HepG2 (cell line): ENCODE data around the gene FGA. TPM values are rescaled to one million over a fixed set of nuclear protein-coding genes. Genes with fewer than 3 reads are reported as not detected.

Experiments
- ATF7-NPFF ChIP-seq: sonication (generic); formaldehyde crosslinking; IDR thresholded peaks from 2 replicates; pipeline ENCODE4 v1.8.1; 2023; ENCODE audit warnings: mild to moderate bottlenecking, low read depth, missing genetic modification reagents, moderate library complexity
- CBX2 ChIP-seq, 2 experiments: fragments of 200-600 bp in 1 of 2; sonication (generic); formaldehyde crosslinking in 1 of 2; IDR thresholded peaks; 2 replicates each; pipeline versions ENCODE4 v1.7.0 to v1.8.1; 2018 to 2022; ENCODE audit warnings: low read depth in 2 of 2, low read length in 1 of 2, mild to moderate bottlenecking in 1 of 2, missing genetic modification reagents in 1 of 2
- FOXJ3 ChIP-seq: sonication (generic); formaldehyde crosslinking; IDR thresholded peaks from 2 replicates; pipeline ENCODE4 v1.4.0; 2020; ENCODE audit warnings: missing genetic modification reagents, mild to moderate bottlenecking, borderline replicate concordance
- GATAD2A ChIP-seq: IDR thresholded peaks from 2 replicates; pipeline ENCODE4 v1.6.1; 2016
- GMEB2 ChIP-seq: IDR thresholded peaks from 2 replicates; pipeline ENCODE4 v1.6.1; 2016; ENCODE audit warnings: missing biosample characterization, missing genetic modification reagents, low read depth
- KIAA2018 ChIP-seq: sonication (generic); formaldehyde crosslinking; IDR thresholded peaks from 2 replicates; pipeline ENCODE4 v1.5.0; 2020; ENCODE audit warnings: mild to moderate bottlenecking, missing genetic modification reagents, borderline replicate concordance
- KLF16 ChIP-seq, 2 experiments: sonication (generic) in 1 of 2; formaldehyde crosslinking in 1 of 2; IDR thresholded peaks; 2 replicates each; pipeline versions ENCODE4 v1.6.1 to v1.8.0; 2016 to 2023; ENCODE audit warnings: missing genetic modification reagents in 2 of 2, missing compliant biosample characterization in 1 of 2
- KMT2A ChIP-seq: sonication (generic); formaldehyde crosslinking; IDR thresholded peaks from 2 replicates; pipeline ENCODE4 v1.4.0; 2020; ENCODE audit warnings: missing genetic modification reagents
- MED1 ChIP-seq: sonication (generic); formaldehyde crosslinking; IDR thresholded peaks from 2 replicates; pipeline ENCODE4 v1.4.0; 2020; ENCODE audit warnings: missing genetic modification reagents
- MTA3 ChIP-seq: sonication (generic); formaldehyde crosslinking; IDR thresholded peaks from 2 replicates; pipeline ENCODE4 v1.4.0; 2020; ENCODE audit warnings: missing genetic modification reagents
- MXD1 ChIP-seq: sonication (generic); formaldehyde crosslinking; IDR thresholded peaks from 2 replicates; pipeline ENCODE4 v1.4.0; 2020; ENCODE audit warnings: mild to moderate bottlenecking, missing genetic modification reagents
- NR1H2 ChIP-seq: sonication (generic); formaldehyde crosslinking; IDR thresholded peaks from 2 replicates; pipeline ENCODE4 v1.8.1; 2022; ENCODE audit warnings: low read depth, missing genetic modification reagents, borderline replicate concordance
- RBAK ChIP-seq: sonication (generic); formaldehyde crosslinking; IDR thresholded peaks from 2 replicates; pipeline ENCODE4 v1.5.1; 2020; ENCODE audit warnings: mild to moderate bottlenecking, missing genetic modification reagents
- RBFOX2 ChIP-seq: fragments of 200-400 bp; formaldehyde crosslinking; IDR thresholded peaks from 2 replicates; pipeline ENCODE4 v1.6.1; 2017; ENCODE audit warnings: low read depth, mild to moderate bottlenecking, low read length
- ZNF691 ChIP-seq: sonication (generic); formaldehyde crosslinking; IDR thresholded peaks from 2 replicates; pipeline ENCODE4 v1.4.0; 2020; ENCODE audit warnings: missing genetic modification reagents, low read depth, mild to moderate bottlenecking, borderline replicate concordance
- ZNF7 ChIP-seq: IDR thresholded peaks from 2 replicates; pipeline ENCODE4 v1.6.1; 2016; ENCODE audit warnings: missing biosample characterization, missing genetic modification reagents
- ZNF737 ChIP-seq: sonication (generic); formaldehyde crosslinking; IDR thresholded peaks from 2 replicates; pipeline ENCODE4 v1.5.0; 2020; ENCODE audit warnings: missing genetic modification reagents, mild to moderate bottlenecking, borderline replicate concordance
- ZNF883 ChIP-seq: sonication (generic); formaldehyde crosslinking; IDR thresholded peaks from 2 replicates; pipeline ENCODE4 v1.5.1; 2020; ENCODE audit warnings: mild to moderate bottlenecking, missing genetic modification reagents; ENCODE audit errors: not compliant biosample characterization
- ZSCAN21 ChIP-seq: sonication (generic); formaldehyde crosslinking; IDR thresholded peaks from 2 replicates; pipeline ENCODE4 v1.8.0; 2022; ENCODE audit warnings: mild to moderate bottlenecking, missing genetic modification reagents, moderate library complexity, borderline replicate concordance
- polyA plus RNA-seq, 8 experiments: library from polyadenylated mRNA; depleted of rRNA in 3 of 8; stranded (reverse) in 7 of 8; unstranded in 1 of 8; fragments of >200 nt; fragmentation: Illumina TruSeq in 4 of 8; extraction: Trizol in 4 of 8; gene quantifications; 2 replicates each; pipeline versions ENCODE4 v1.2.1 to v1.2.3, GENCODE V29; 2011 to 2016; ENCODE audit warnings: low read depth in 4 of 8, missing spikeins in 1 of 8, mixed read lengths in 1 of 8; ENCODE audit not compliant: insufficient read depth in 1 of 8
- total RNA-seq, 5 experiments: library from RNA; depleted of rRNA; stranded (reverse); fragments of >200 nt; fragmentation: Illumina TruSeq; extraction: Trizol; gene quantifications; 2 replicates each; pipeline ENCODE4 v1.2.3, GENCODE V29; 2016; ENCODE audit warnings: low read depth in 1 of 5

The FGA gene
- total and polyA plus RNA-seq, 2 of the 13 experiments (the other 11 are each of a cell fraction or from before 2014, with no cell fraction given), result 640 to 1,523 TPM

- TF ChIP-seq KIAA2018, result no peak
- no peak for TF ChIP-seq ZSCAN21
- TF ChIP-seq NR1H2 (CRISPR knock-in tag), result no peak
- TF ChIP-seq GMEB2 (CRISPR knock-in tag), result no peak
- no peak for TF ChIP-seq ATF7-NPFF (CRISPR knock-in tag)
- TF ChIP-seq ZNF7 (CRISPR knock-in tag), result no peak
- TF ChIP-seq ZNF883 (CRISPR knock-in tag), result no peak
- no peak for TF ChIP-seq MXD1
- TF ChIP-seq RBFOX2, result 0 out of 2 replicates have a peak, but pooled peaks have one; percentile 16
- TF ChIP-seq CBX2 (IDR thresholded peaks at IDR 0.05; ENCODE audit: low read depth, low read length), result no peak
- TF ChIP-seq CBX2 (CRISPR knock-in tag; IDR thresholded peaks at IDR 0.05; ENCODE audit: low read depth), result no peak
- peak in 1 of 2 experiments; percentile 3; a peak in 1 of 4 replicates for TF ChIP-seq KLF16 (CRISPR knock-in tag; IDR thresholded peaks at IDR 0.05)
- no peak for TF ChIP-seq MTA3
- no peak for TF ChIP-seq RBAK (CRISPR knock-in tag)
- no peak for TF ChIP-seq MED1 (CRISPR knock-in tag)
- TF ChIP-seq FOXJ3 (CRISPR knock-in tag), result no peak
- TF ChIP-seq ZNF691 (CRISPR knock-in tag), result no peak
- TF ChIP-seq KMT2A, result no peak
- peak; percentile 33 for TF ChIP-seq GATAD2A (CRISPR knock-in tag)
- TF ChIP-seq ZNF737 (CRISPR knock-in tag), result no peak
Measured at GRCh38 chr4:154562697-154563254, 27.8 kb downstream of the FGA start, which contains the start of gene FGB (continued).
